Measurements from ENCODE around the gene HDLBP. TPM values are rescaled to one million over a fixed set of nuclear protein-coding genes. Genes with fewer than 3 reads are reported as not detected.

Gene HDLBP
- total RNA-seq, 4 donors from 2014 or later = 324 to 412 (median 363) TPM

DNA sequence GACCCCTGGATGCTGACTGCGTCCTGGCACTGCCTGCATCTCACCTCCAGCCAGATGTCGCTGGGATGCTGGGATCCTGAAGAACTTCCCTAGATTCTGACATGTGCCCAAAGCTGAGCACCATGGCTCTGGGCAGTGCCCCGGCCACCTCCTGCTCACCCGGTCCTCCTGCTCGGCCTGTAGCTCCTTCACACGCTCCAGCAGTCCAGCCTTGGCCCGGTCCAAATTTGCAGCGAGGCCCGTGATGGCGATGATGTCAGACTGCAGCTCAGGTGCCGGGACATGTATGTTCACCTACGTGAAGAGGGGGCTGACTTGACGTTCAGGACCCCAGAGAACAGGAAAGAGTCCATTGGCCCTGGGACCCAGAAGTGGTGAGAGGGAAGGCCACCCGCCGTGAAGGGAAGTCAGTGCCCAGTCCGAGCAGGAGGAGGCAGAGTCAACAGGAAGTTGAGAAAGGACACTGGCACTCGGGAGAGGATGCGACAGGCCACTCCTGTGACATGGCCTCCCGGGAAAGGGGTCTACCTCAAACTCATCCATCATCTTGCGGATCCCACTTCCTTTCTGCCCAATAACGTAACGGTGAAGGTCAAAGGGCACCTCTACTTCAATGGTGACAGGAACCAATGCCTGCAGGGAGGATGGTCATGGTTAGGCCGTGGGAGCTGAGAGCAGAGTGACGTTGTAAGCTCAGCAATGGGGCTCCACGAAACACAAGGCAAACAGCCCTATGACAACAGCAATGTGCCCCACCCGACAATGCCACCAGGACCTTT lies 80.3 kb downstream of the HDLBP start:
- TF ChIP-seq, protein P1, sequence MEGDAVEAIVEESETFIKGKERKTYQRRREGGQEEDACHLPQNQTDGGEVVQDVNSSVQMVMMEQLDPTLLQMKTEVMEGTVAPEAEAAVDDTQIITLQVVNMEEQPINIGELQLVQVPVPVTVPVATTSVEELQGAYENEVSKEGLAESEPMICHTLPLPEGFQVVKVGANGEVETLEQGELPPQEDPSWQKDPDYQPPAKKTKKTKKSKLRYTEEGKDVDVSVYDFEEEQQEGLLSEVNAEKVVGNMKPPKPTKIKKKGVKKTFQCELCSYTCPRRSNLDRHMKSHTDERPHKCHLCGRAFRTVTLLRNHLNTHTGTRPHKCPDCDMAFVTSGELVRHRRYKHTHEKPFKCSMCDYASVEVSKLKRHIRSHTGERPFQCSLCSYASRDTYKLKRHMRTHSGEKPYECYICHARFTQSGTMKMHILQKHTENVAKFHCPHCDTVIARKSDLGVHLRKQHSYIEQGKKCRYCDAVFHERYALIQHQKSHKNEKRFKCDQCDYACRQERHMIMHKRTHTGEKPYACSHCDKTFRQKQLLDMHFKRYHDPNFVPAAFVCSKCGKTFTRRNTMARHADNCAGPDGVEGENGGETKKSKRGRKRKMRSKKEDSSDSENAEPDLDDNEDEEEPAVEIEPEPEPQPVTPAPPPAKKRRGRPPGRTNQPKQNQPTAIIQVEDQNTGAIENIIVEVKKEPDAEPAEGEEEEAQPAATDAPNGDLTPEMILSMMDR (IDR thresholded peaks at IDR 0.05) = no peak
- TF ChIP-seq EP300 (IDR thresholded peaks at IDR 0.05) = no peak
- no peaks in the 10 kb centered on the region for H3K4me1 ChIP-seq
- H3K27ac ChIP-seq = no peak overlapping the region
- 83 to 85% methylated on average over 26 of the region's 26 CpGs for WGBS, 2 donors
- no peaks in the 10 kb centered on the region for H3K9me3 ChIP-seq
- H3K27me3 ChIP-seq = no peaks in the 10 kb centered on the region
- no peak for DNase-seq (ENCODE audit: low spot score in 2 of 2)
- no peak overlapping the region for H3K4me3 ChIP-seq
- H3K36me3 ChIP-seq = peaks cover 8 to 100% (median 78%) of the 10 kb centered on the region in 3 donors

DNA sequence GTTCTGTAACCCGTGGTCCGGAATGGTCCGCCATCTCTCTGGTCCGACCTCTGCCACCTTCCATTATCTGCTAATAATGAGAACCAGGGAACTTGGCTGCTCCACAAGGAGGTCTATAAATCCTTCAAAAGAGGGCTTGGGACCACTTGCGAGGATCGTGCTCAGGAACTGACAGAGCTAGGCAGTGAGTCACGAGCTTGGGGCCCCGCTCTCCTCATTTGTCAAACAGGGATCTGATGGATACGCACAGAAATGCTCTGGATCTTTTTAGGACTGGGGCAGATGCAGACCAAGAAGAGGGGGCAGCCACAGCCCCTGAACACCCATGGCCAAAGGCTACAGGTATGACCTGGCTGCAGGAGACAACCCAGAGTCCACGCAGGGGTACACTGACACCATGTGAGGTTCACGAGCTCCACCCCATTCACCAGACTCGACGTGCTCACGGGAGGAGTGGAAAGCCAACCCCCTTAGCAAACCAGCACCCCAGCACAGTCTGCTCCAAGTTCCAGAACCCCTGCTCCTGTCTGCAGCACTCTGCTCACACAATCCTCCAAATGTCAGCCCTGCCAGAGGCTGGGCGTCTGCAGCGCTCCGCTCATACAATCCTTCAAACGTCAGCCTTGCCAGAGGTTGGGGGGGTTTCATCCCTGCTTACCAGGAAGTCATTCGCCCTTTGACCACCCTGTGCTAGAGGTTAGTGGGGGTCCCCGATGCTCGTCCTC lies 81.2 kb downstream of the HDLBP start:
- Histone ChIP-seq H3K9me3 (no peaks in the 10 kb centered on the region), H3K27me3 (no peaks in the 10 kb centered on the region), H3K4me1 (no peaks in the 10 kb centered on the region), H3K4me3 (no peak overlapping the region), H3K36me3 (peaks cover 6 to 100% (median 78%) of the 10 kb centered on the region in 3 donors), H3K27ac (no peak overlapping the region)
- no peak for TF ChIP-seq POLR2A (IDR thresholded peaks at IDR 0.05)
- TF ChIP-seq, protein P1 (IDR thresholded peaks at IDR 0.05) = no peak
- no peak for TF ChIP-seq EP300 (IDR thresholded peaks at IDR 0.05)
- 86 to 91% methylated on average over 21 of the region's 21 CpGs for WGBS, 2 donors
- DNase-seq (ENCODE audit: low spot score in 2 of 2) = no peak

- no peak for DNase-seq (ENCODE audit: low spot score in 2 of 2)
- TF ChIP-seq POLR2A (IDR thresholded peaks at IDR 0.05) = no peak
- no peaks in the 10 kb centered on the region for H3K4me1 ChIP-seq
- no peak overlapping the region for H3K4me3 ChIP-seq
- H3K27me3 ChIP-seq = no peaks in the 10 kb centered on the region
- peaks cover 6 to 100% (median 72%) of the 10 kb centered on the region in 3 donors for H3K36me3 ChIP-seq
- WGBS, 2 donors = 86 to 88% methylated on average over 13 of the region's 13 CpGs
- H3K9me3 ChIP-seq = no peaks in the 10 kb centered on the region
- no peak overlapping the region for H3K27ac ChIP-seq
Measured at GRCh38 chr2:241232736-241233575, 82.5 kb downstream of the HDLBP start.

- no peak for DNase-seq (ENCODE audit: low spot score in 2 of 2)
- peaks cover 6 to 99% (median 61%) of the 10 kb centered on the region in 3 donors for H3K36me3 ChIP-seq
- TF ChIP-seq, protein P1 (IDR thresholded peaks at IDR 0.05) = no peak
- no peak for TF ChIP-seq EP300 (IDR thresholded peaks at IDR 0.05)
- TF ChIP-seq POLR2A (IDR thresholded peaks at IDR 0.05) = no peak
Measured at GRCh38 chr2:241230435-241230834, 85.0 kb downstream of the HDLBP start.

DNA sequence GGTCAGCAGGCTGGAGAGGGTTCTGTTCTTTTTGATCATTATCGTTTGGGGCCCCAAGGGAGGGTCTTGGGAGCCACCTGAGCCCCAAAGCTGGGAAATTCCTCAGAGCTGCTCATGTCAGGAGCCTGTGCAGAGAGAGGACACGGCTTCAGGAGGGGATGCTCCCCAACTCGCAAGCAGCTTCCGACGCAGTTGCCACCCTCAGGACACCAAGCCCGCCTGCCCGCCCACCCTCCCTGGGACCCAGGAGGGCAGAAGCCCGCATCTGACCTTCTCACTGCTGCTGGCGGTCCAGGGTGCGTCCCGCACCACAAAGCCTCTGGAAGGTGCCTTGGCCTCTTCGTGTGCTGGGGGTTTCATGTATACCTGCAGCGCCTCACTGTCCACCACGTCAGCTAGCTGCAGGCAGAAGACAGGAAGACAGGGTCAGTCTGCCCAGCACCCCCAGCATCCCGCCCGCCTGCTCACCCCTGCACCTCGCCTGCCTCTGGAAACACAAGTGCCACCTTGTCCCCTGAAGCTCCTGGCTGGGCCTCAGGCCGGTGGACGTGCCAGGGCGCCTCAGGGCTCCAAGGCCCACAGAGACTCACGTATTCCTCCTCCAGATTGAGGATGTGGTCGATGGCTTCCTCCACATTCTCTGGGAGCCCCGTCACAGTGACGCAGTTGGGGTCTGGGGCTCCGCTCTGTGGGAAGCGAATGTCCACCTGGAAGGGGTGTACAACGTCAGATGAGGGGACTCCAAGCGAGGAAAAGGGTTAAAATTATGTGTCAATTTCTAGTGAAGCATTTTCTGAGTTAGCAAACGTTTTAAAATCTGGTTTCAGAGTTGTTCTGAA lies 85.7 kb downstream of the HDLBP start:
- H3K4me3 ChIP-seq = no peak overlapping the region
- no peaks in the 10 kb centered on the region for H3K27me3 ChIP-seq
- no peak for DNase-seq (ENCODE audit: low spot score in 2 of 2)
- 85 to 90% methylated on average over 16 to 25 of the region's 29 CpGs for WGBS, 2 donors
- H3K4me1 ChIP-seq = peaks cover 0 to 1% (median 0%) of the 10 kb centered on the region in 4 donors
- peaks cover 4 to 99% (median 56%) of the 10 kb centered on the region in 3 donors for H3K36me3 ChIP-seq
- no peak for TF ChIP-seq EP300 (IDR thresholded peaks at IDR 0.05)
- no peak for TF ChIP-seq POLR2A (IDR thresholded peaks at IDR 0.05)
- TF ChIP-seq, protein P1 (IDR thresholded peaks at IDR 0.05) = no peak
- H3K27ac ChIP-seq = no peak overlapping the region
- H3K9me3 ChIP-seq = no peaks in the 10 kb centered on the region

More at GRCh38 chr2:241230435-241230834, 85.0 kb downstream of the HDLBP start:
- H3K27ac ChIP-seq = no peak overlapping the region
- H3K4me1 ChIP-seq = no peaks in the 10 kb centered on the region
- WGBS, 2 donors = 93% methylated on average over 17 of the region's 19 CpGs
- no peak overlapping the region for H3K4me3 ChIP-seq
- no peaks in the 10 kb centered on the region for H3K9me3 ChIP-seq
- no peaks in the 10 kb centered on the region for H3K27me3 ChIP-seq

Data from tibial nerve (tissue), 4 donors.